GM18520 (cell line): Measurements from ENCODE around the gene MTO1.
A peak's percentile ranks its signal among the peaks of the same experiment; 100 is the strongest.
"Not testable (repeated sequence)": the region's sequence is repeated elsewhere in the genome, so short reads cannot be mapped to it uniquely, and the experiment has no call there.

ENCODE experiments used
- ATAC-seq: cut with Tn5 transposase; IDR thresholded peaks from one replicate; pipeline ENCODE4 v1.9.1; 2021; ENCODE audit not compliant: unreplicated experiment

The MTO1 gene

GRCh38 chr6:73503027-73503772 lies 41.7 kb downstream of the MTO1 start:
- no peak for ATAC-seq

GRCh38 chr6:73504160-73504559 lies 42.6 kb downstream of the MTO1 start:
- ATAC-seq = no peak

GRCh38 chr6:73505142-73505541 lies 43.6 kb downstream of the MTO1 start:
- no peak for ATAC-seq

- ATAC-seq = not testable (repeated sequence)
Measured at GRCh38 chr6:73505705-73506104, 44.2 kb downstream of the MTO1 start.

- no peak for ATAC-seq
Measured at GRCh38 chr6:73506246-73506645, 44.7 kb downstream of the MTO1 start.

- ATAC-seq = no peak
Measured at GRCh38 chr6:73508776-73509175, 47.2 kb downstream of the MTO1 start.

GRCh38 chr6:73509851-73510250 lies 48.3 kb downstream of the MTO1 start:
- ATAC-seq = no peak

GRCh38 chr6:73511796-73512195 lies 50.3 kb downstream of the MTO1 start:
- ATAC-seq = no peak

- ATAC-seq = no peak
Measured at GRCh38 chr6:73513496-73513854, 51.9 kb downstream of the MTO1 start.

- no peak for ATAC-seq
Measured at GRCh38 chr6:73514746-73515110, 53.2 kb downstream of the MTO1 start.

- ATAC-seq = peak; percentile 34
Measured at GRCh38 chr6:73515204-73515655, 53.7 kb downstream of the MTO1 start.

- no peak for ATAC-seq
Measured at GRCh38 chr6:73516514-73517489, 55.3 kb downstream of the MTO1 start.

GRCh38 chr6:73518100-73518981 lies 56.8 kb downstream of the MTO1 start:
- ATAC-seq = not testable (repeated sequence)

GRCh38 chr6:73518982-73519881 lies 57.7 kb downstream of the MTO1 start:
- ATAC-seq = not testable (repeated sequence)

- ATAC-seq = no peak
Measured at GRCh38 chr6:73519926-73520687, 58.6 kb downstream of the MTO1 start.

GRCh38 chr6:73520688-73521350 lies 59.3 kb downstream of the MTO1 start, which contains the start of gene EEF1A1:
EEF1A1 (minus strand) TSS chr6:73521032; CDS start chr6:73520026, 1,006 bp downstream.
- ATAC-seq = peak; percentile 40

GRCh38 chr6:73521351-73521985 lies 59.9 kb downstream of the MTO1 start:
- ATAC-seq = peak; percentile 17
